HG02943 (cell line): ENCODE results near the gene BCL7A.
A peak's percentile ranks its signal among the peaks of the same experiment; 100 is the strongest.
"Not testable (repeated sequence)": the region's sequence is repeated elsewhere in the genome, so short reads cannot be mapped to it uniquely, and the experiment has no call there.

Experiments
- ATAC-seq: cut with Tn5 transposase; IDR thresholded peaks from one replicate; pipeline ENCODE4 v1.9.1; 2021; ENCODE audit warnings: mild to moderate bottlenecking, low read depth, moderate library complexity; ENCODE audit not compliant: unreplicated experiment

The BCL7A gene

GRCh38 chr12:122021822-122022392 is at the start of gene BCL7A:
BCL7A (plus strand) TSS chr12:122021884; CDS start chr12:122022092, 208 bp downstream.
- ATAC-seq = no peak

- no peak for ATAC-seq
These were observed 47.4 kb upstream of the BCL7A start for GRCh38 chr12:121974026-121974985.

- no peak for ATAC-seq
These were observed 46.7 kb upstream of the BCL7A start for GRCh38 chr12:121975021-121975420.

GRCh38 chr12:121976950-121977349 is 44.7 kb upstream of the BCL7A start:
- no peak for ATAC-seq

- no peak for ATAC-seq
These were observed 41.3 kb upstream of the BCL7A start for GRCh38 chr12:121980191-121980891.

GRCh38 chr12:121980892-121981272 is 40.8 kb upstream of the BCL7A start:
- ATAC-seq = no peak

GRCh38 chr12:121981456-121981855 is 40.2 kb upstream of the BCL7A start:
- no peak for ATAC-seq

- no peak for ATAC-seq
These were observed 38.7 kb upstream of the BCL7A start for GRCh38 chr12:121982950-121983349.

- ATAC-seq = no peak
These were observed 38.0 kb upstream of the BCL7A start for GRCh38 chr12:121983536-121984210.

- ATAC-seq = no peak
These were observed 35.0 kb upstream of the BCL7A start for GRCh38 chr12:121986489-121987245.

- ATAC-seq = not testable (repeated sequence)
These were observed 33.2 kb upstream of the BCL7A start for GRCh38 chr12:121988519-121988918.

- no peak for ATAC-seq
These were observed 32.2 kb upstream of the BCL7A start for GRCh38 chr12:121989276-121990113.

- no peak for ATAC-seq
These were observed 31.5 kb upstream of the BCL7A start for GRCh38 chr12:121990114-121990647.

- ATAC-seq = peak; percentile 50
These were observed 30.7 kb upstream of the BCL7A start for GRCh38 chr12:121990692-121991603.

- peak; percentile 65 for ATAC-seq
These were observed 29.4 kb upstream of the BCL7A start for GRCh38 chr12:121992059-121992879.

GRCh38 chr12:121996050-121996944 is 25.4 kb upstream of the BCL7A start:
- no peak for ATAC-seq
